Stimulated activated CD8-positive, alpha-beta memory T cell treated with anti-CD3 and anti-CD28 coated beads, Interleukin-4, amount 100 ng/mL, for 4 hours (primary cell): ENCODE measurements around the gene CABCOCO1.

Experiments used
- DNase-seq, 2 donors: peaks; one replicate each; pipeline ENCODE4 v3.0.0-alpha.2; 2020; ENCODE audit warnings: low read depth in 2 of 2, low spot score in 1 of 2

CABCOCO1 gene

GRCh38 chr10:61754587-61755550, 92.1 kb downstream of the CABCOCO1 start:
- DNase-seq, result no peak

GRCh38 chr10:61757001-61757400, 94.3 kb downstream of the CABCOCO1 start:
- DNase-seq, result no peak

- DNase-seq, result no peak
Observed at GRCh38 chr10:61757525-61758397, 95.0 kb downstream of the CABCOCO1 start.

GRCh38 chr10:61758433-61758832, 95.7 kb downstream of the CABCOCO1 start:
- no peak for DNase-seq

- no peak for DNase-seq
Observed at GRCh38 chr10:61759751-61760150, 97.0 kb downstream of the CABCOCO1 start.

GRCh38 chr10:61760943-61761824, 98.5 kb downstream of the CABCOCO1 start:
- no peak for DNase-seq

- no peak for DNase-seq
Observed at GRCh38 chr10:61761825-61762217, 99.1 kb downstream of the CABCOCO1 start.

- no peak for DNase-seq
Observed at GRCh38 chr10:61763778-61764177, 101.0 kb downstream of the CABCOCO1 start.

GRCh38 chr10:61764486-61764885, 101.8 kb downstream of the CABCOCO1 start:
- DNase-seq, result no peak

GRCh38 chr10:61765176-61766087, 102.7 kb downstream of the CABCOCO1 start:
- DNase-seq, result no peak

GRCh38 chr10:61766927-61767326, 104.2 kb downstream of the CABCOCO1 start:
- no peak for DNase-seq

- DNase-seq, result no peak
Observed at GRCh38 chr10:61774031-61774430, 111.3 kb downstream of the CABCOCO1 start.

GRCh38 chr10:61775111-61775510, 112.4 kb downstream of the CABCOCO1 start:
- DNase-seq, result no peak

GRCh38 chr10:61776615-61777266, 114.0 kb downstream of the CABCOCO1 start:
- no peak for DNase-seq

- DNase-seq, result no peak
Observed at GRCh38 chr10:61778137-61778536, 115.4 kb downstream of the CABCOCO1 start.

- no peak for DNase-seq
Observed at GRCh38 chr10:61779276-61779675, 116.5 kb downstream of the CABCOCO1 start.

- DNase-seq, result no peak
Observed at GRCh38 chr10:61779950-61780659, 117.4 kb downstream of the CABCOCO1 start.

GRCh38 chr10:61780732-61781131, 118.0 kb downstream of the CABCOCO1 start:
- DNase-seq, result no peak

- DNase-seq, result no peak
Observed at GRCh38 chr10:61781969-61782403, 119.3 kb downstream of the CABCOCO1 start.
